Measurements from ENCODE around the gene HNRNPK.
"Not testable (repeated sequence)": the region's sequence is repeated elsewhere in the genome, so short reads cannot be mapped to it uniquely, and the experiment has no call there.

HNRNPK gene

GRCh38 chr9:83976372-83976771 lies 3.6 kb downstream of the HNRNPK start:
- DNase-seq (ENCODE audit: low read depth), result no peak

- no peak for DNase-seq (ENCODE audit: low read depth)
Measured at GRCh38 chr9:83975300-83975699, 4.7 kb downstream of the HNRNPK start.

GRCh38 chr9:83972286-83972685 lies 7.7 kb downstream of the HNRNPK start:
- no peak for DNase-seq (ENCODE audit: low read depth)

- DNase-seq (ENCODE audit: low read depth), result no peak
Measured at GRCh38 chr9:83971485-83971884, 8.5 kb downstream of the HNRNPK start.

- no peak for DNase-seq (ENCODE audit: low read depth)
Measured at GRCh38 chr9:83969602-83970001, 10.4 kb downstream of the HNRNPK start.

- DNase-seq (ENCODE audit: low read depth), result no peak
Measured at GRCh38 chr9:83967073-83967472, 12.9 kb downstream of the HNRNPK start.

- no peak for DNase-seq (ENCODE audit: low read depth)
Measured at GRCh38 chr9:83966209-83966582, 13.8 kb downstream of the HNRNPK start.

- no peak for DNase-seq (ENCODE audit: low read depth)
Measured at GRCh38 chr9:83965350-83966208, 14.4 kb downstream of the HNRNPK start.

GRCh38 chr9:83964973-83965349 lies 15.1 kb downstream of the HNRNPK start:
- DNase-seq (ENCODE audit: low read depth), result no peak

GRCh38 chr9:83962165-83962564 lies 17.9 kb downstream of the HNRNPK start:
- no peak for DNase-seq (ENCODE audit: low read depth)

- no peak for DNase-seq (ENCODE audit: low read depth)
Measured at GRCh38 chr9:83960991-83961390, 19.0 kb downstream of the HNRNPK start.

- DNase-seq (ENCODE audit: low read depth), result no peak
Measured at GRCh38 chr9:83959061-83959460, 21.0 kb downstream of the HNRNPK start.

- no peak for DNase-seq (ENCODE audit: low read depth)
Measured at GRCh38 chr9:83957248-83957513, 22.8 kb downstream of the HNRNPK start.

- DNase-seq (ENCODE audit: low read depth), result peak; percentile 56
Measured at GRCh38 chr9:83956436-83957247, 23.4 kb downstream of the HNRNPK start.

- peak; percentile 15 for DNase-seq (ENCODE audit: low read depth)
Measured at GRCh38 chr9:83956086-83956435, 24.0 kb downstream of the HNRNPK start.

GRCh38 chr9:83948096-83948495 lies 31.9 kb downstream of the HNRNPK start:
- not testable (repeated sequence) for DNase-seq (ENCODE audit: low read depth)

GRCh38 chr9:83940590-83941303 lies 39.3 kb downstream of the HNRNPK start:
- DNase-seq (ENCODE audit: low read depth), result no peak

GRCh38 chr9:83937861-83938455 lies 42.1 kb downstream of the HNRNPK start:
- DNase-seq (ENCODE audit: low read depth), result peak; percentile 30

GRCh38 chr9:83936523-83936922 lies 43.5 kb downstream of the HNRNPK start:
- no peak for DNase-seq (ENCODE audit: low read depth)

- DNase-seq (ENCODE audit: low read depth), result no peak
Measured at GRCh38 chr9:83935276-83935935, 44.6 kb downstream of the HNRNPK start.

GRCh38 chr9:83934569-83935275 lies 45.3 kb downstream of the HNRNPK start:
- DNase-seq (ENCODE audit: low read depth), result no peak
